GM10266 (cell line): Measurements from ENCODE around the gene RABAC1.

Experiments
- DNase-seq: peaks from one replicate; pipeline ENCODE4 v3.0.0; 2012; ENCODE audit errors: extremely low spot score
- TF ChIP-seq, protein P1 (sequence below): IDR thresholded peaks from 2 replicates; pipeline ENCODE4 v1.5.1; 2012; ENCODE audit warnings: mild to moderate bottlenecking, low read depth; ENCODE audit not compliant: control insufficient read depth, insufficient read depth; ENCODE audit errors: missing control alignments

RABAC1 gene

DNA sequence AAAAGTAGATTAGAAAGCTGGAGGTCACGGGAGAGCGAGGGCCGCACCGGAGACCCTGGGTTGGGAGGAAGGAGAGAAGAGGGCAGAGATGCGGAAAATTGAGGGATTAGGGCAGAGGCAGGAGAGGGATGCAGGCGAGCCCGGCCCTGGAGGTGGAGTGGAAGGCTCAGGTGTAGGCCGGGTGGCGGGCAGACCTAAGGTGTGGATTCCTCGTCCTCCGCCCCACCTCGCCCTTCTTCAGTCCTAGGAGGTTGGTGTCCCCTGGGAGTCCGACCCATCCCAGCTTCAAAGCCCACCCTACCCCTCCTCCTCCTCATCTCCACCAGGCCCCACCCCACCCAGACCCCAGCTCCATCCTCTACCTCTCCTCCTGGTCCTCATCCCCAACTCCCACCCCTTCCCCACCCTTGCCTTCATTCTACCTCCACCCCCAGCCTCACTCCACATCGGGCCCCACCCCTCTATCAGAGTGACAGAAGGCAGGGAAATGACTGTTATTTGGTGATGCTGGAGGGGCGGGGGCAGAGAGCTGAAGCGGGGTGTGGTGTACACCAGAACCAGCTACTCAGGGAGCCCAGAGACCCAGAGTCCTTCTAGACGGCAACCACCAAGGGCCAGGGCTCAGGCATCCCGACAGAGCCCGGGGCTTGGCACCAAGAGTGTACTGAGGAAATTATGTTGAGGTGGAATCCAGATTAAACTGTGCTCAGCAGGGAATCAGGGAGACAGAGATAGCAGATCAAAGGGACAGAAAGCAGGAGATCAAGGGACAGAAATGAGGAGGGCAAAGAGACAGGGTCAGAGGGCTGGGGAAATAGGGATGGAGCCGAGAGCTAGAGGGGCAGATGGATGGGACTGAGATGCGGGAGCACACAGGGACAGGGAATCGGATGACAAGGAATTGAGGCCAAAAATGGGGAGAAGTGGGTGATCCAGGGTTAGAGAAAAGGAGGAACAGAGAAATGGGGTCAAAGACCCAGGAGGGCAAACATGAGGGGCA is 37.2 kb downstream of the RABAC1 start:
- DNase-seq, result no peak
- TF ChIP-seq, protein P1, sequence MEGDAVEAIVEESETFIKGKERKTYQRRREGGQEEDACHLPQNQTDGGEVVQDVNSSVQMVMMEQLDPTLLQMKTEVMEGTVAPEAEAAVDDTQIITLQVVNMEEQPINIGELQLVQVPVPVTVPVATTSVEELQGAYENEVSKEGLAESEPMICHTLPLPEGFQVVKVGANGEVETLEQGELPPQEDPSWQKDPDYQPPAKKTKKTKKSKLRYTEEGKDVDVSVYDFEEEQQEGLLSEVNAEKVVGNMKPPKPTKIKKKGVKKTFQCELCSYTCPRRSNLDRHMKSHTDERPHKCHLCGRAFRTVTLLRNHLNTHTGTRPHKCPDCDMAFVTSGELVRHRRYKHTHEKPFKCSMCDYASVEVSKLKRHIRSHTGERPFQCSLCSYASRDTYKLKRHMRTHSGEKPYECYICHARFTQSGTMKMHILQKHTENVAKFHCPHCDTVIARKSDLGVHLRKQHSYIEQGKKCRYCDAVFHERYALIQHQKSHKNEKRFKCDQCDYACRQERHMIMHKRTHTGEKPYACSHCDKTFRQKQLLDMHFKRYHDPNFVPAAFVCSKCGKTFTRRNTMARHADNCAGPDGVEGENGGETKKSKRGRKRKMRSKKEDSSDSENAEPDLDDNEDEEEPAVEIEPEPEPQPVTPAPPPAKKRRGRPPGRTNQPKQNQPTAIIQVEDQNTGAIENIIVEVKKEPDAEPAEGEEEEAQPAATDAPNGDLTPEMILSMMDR, result no peak

DNA sequence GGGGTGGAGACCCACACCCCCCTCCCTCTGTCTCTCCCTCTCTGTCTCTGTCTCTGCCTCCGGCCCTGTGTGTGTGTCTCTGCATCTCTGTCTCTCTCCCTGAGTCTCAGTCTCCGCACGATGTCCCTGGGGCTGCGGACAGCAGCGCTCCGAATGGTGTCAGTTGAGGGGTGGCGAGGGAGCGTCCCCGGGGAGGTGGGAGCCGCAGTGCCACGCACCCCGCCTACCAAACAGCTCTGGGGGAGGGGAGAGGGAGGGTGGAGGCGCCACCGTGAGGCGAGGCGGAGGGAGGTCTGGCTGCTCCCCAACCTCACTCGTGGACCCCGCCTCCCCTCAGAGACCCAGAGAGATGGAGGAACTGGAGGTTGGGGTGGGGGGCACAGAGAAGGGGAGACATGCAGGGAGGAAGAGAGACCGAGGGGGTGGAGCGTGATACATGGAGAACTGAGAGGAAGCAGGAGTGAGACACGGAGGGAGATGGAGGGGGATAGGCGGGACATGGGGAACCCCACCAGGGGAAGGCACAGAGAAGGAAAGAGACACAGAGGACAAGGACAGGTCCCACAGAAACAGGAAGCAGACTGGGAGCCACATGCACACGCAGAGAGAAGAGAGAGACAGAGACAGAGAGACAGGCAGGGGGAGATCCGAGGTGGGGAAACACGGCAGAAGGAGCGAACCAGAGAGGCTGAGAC is 38.1 kb downstream of the RABAC1 start:
- DNase-seq, result no peak
- TF ChIP-seq, protein P1, result peak; percentile 16

DNA sequence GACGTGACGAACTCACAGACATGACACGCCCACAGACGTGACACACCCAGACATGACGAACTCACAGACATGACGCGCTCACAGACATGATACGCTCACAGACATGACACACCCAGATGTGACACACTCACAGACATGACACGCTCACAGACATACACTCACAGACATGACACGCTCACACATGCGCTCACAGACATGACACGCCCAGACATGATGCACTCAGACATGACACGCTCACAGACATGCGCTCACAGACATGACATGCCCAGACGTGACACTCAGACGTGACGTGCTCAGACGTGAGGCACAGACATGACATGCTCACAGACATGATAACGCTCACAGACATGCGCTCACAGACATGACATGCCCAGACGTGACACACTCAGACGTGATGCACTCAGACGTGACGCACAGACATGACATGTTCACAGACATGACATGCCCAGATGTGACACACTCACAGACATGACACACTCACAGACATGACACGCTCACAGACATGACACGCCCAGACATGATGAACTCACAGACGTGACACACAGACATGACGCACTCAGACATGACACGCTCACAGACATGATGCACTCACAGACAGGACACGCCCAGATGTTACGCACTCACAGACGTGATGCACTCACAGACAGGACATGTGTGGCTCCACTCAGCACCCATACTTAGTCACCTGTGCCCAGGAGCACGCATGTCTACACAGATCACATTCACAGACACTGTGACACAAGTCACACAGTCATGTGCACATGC is 39.0 kb downstream of the RABAC1 start:
- TF ChIP-seq, protein P1, result no peak
- no peak for DNase-seq

DNA sequence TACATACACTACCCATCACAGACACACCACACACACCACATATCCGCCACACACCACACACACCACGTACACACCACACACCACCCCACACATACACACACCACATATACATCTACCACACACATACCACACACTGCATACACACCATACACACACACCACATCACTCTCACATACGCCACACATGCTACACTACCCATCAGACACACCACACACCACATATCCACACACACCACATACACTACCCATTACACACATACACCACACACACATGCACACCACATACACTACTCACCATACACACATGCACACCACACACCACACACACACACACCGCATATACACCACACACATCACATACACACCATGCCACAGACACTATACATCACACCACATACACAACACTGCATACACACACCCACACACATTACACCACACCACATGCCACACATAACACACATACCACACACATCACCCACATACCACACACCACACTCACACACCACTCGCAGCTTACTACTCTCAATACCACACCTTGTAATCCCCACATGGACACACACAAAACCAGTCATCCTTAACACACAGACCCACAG is 40.4 kb downstream of the RABAC1 start:
- no peak for DNase-seq
- TF ChIP-seq, protein P1, result no peak

DNA sequence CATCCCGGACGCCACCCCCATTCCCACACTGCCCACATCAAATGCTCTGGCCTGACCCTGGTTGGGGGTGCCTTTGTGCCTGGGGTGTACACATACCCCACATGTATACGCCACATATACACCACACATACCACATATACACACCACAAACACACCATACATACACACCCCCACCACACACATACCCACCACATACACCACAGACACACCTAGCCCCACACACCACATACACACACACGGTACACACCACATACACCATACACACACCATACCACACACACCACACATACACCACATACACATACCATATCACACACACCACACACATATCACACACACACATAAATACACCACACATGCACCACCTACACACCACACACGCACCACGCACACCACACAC is 41.0 kb downstream of the RABAC1 start:
- TF ChIP-seq, protein P1, result no peak
- DNase-seq, result no peak

DNA sequence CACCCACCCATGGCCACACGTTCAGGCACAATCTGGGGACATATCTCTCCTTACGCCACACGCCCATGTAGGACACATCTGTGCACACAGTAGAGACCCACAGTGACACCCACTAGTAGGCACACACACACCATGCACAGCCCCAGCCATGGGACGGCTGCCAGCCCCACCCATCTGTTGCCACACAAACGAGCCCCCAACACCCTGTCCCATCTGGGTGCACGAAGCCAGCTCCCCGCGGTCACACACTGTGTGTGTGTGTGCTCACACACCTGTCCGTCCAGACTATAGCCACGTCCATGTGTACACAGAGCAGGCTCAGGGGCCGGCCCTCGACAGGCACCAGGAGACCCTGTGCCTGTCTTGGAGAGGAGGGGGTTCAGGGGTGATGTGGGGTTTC is 41.4 kb downstream of the RABAC1 start:
- no peak for DNase-seq
- TF ChIP-seq, protein P1, result no peak
